Activated CD4-positive, alpha-beta T cell treated with anti-CD3 and anti-CD28 coated beads for 36 hours (primary cell): ENCODE results near the gene KCNAB2. TPM values are rescaled to one million over a fixed set of nuclear protein-coding genes. Genes with fewer than 3 reads are reported as not detected.

ENCODE experiments used
- ATAC-seq: fragments of 200-7000 bp; cut with Tn5 transposase; one replicate; pipeline ENCODE4 v1.10.0; 2021; ENCODE audit warnings: mild to moderate bottlenecking, moderate library complexity
- CTCF ChIA-PET: fragments of 350-600 bp; sonication (Branson Sonifier 250); formaldehyde crosslinking; loops from one replicate; lab custom pipeline; 2021; ENCODE audit warnings: antibody characterized with exemption; lab: Charles Lee
- POLR2A ChIA-PET: fragments of 350-600 bp; sonication (Branson Sonifier 250); formaldehyde crosslinking; loops from one replicate; lab custom pipeline; 2021; ENCODE audit warnings: antibody characterized with exemption, inconsistent platforms; lab: Charles Lee
- DNase-seq: peaks from one replicate; pipeline ENCODE4 v3.0.0-alpha.2; 2020
- H3K27ac Mint-ChIP-seq: one replicate; pipeline ENCODE4 v1.8.0; 2021; ENCODE audit warnings: mixed read lengths
- H3K27me3 Mint-ChIP-seq: one replicate; pipeline ENCODE4 v1.8.0; 2021; ENCODE audit warnings: mixed read lengths
- H3K36me3 Mint-ChIP-seq: one replicate; pipeline ENCODE4 v1.8.0; 2021; ENCODE audit warnings: low read depth, mixed read lengths
- H3K4me1 Mint-ChIP-seq: one replicate; pipeline ENCODE4 v1.8.0; 2021; ENCODE audit warnings: mixed read lengths
- H3K4me3 Mint-ChIP-seq: one replicate; pipeline ENCODE4 v1.8.0; 2021; ENCODE audit warnings: mild to moderate bottlenecking, moderate library complexity, mixed read lengths
- H3K9me3 Mint-ChIP-seq: one replicate; pipeline ENCODE4 v1.8.0; 2021; ENCODE audit warnings: low read depth, mixed read lengths
- intact Hi-C, 2 experiments: fragments of 100-400 bp; cut with DNase I in 1 of 2; cut with micrococcal nuclease in 1 of 2; formaldehyde crosslinking; loops; one replicate each; pipeline versions ENCODE4 v1.14.2 to v1.15.1; 2022 to 2024; cut with DNase I, micrococcal nuclease
- total RNA-seq, 2 experiments: library from RNA; stranded (reverse); gene quantifications; one replicate each; pipeline ENCODE4 v1.2.3, GENCODE V29; 2021

The KCNAB2 gene
- total RNA-seq, 2 experiments from 2014 or later: 231 to 258 TPM

DNA sequence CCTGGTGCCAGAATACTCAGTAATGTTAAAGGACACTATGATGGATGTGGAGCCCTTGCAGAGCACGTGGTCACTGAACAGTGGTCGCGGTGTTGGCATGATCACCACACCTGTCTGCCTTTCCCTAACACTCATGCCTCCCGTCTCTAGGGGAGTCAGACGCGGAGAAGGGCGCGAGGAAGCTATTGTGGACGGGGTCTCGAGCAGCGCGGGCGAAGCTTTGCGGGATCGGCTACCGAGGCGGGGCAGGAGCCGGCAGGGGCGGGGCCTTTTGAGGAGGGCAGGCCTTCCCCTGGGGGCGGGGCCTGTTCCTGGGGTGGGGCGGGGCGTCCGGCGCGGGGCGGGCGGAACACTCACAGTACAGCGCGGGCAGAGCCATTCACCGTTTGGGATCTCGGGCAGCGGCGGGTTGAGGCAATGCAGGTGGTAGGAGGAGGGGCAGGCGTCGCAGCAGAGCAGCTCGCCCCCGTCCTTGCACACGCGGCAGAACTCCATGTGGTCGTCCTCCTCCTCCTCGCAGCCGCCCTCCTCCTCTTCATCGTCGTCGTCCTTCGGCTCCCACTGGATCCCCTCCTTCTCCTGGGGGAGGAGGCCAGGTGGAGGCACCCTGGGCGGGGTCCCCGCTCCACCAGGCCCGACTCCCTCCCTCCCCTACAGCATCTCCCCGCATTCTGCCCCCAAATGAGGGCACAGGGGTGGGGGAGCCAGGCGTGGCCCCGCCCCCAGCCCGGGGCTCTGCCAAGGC lies 103.0 kb downstream of the KCNAB2 start:
- peaks cover 7% of the 10 kb centered on the region for H3K27me3 Mint-ChIP-seq
- ATAC-seq (peak; percentile 98), DNase-seq (peak; percentile 90)
- no peaks in the 10 kb centered on the region for H3K9me3 Mint-ChIP-seq
- H3K36me3 Mint-ChIP-seq: no peaks in the 10 kb centered on the region
- ChIA-PET POLR2A (interaction anchor here (0.6 kb wide), 1 partner anchor 62 kb away, joined by 4 read pairs; no protein-coding TSS in a partner anchor), CTCF (no interaction called here)
- intact Hi-C loops: loop anchor here in 1 of 2 experiments (1.0 kb wide), 2 partner anchors 21 to 87 kb away; partner anchors contain the start of gene ICMT
- H3K4me1 Mint-ChIP-seq: peaks cover 5% of the 10 kb centered on the region
- H3K27ac Mint-ChIP-seq: no peak overlapping the region
- peak overlapping the region; percentile 28 for H3K4me3 Mint-ChIP-seq

DNA sequence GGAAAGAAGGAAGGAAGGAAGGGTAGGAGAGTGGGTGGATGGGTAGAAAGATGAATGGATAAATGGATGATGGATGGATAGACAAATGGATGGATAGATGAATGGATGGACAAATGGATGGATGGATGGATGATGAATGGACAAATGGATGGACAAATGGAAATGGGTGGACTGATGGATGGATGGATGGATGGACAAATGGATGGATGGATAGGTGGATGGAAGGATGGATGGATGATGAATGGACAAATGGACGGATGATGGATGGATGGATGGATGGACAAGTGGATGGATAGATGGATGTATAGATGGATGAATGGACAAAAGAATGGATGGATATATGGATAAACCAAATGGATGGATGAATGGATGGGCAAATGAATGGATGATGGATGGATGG lies 103.9 kb downstream of the KCNAB2 start:
- intact Hi-C loops: no loop called here
- H3K36me3 Mint-ChIP-seq: no peaks in the 10 kb centered on the region
- H3K9me3 Mint-ChIP-seq: no peaks in the 10 kb centered on the region
- ChIA-PET POLR2A (no interaction called here), CTCF (no interaction called here)
- H3K4me3 Mint-ChIP-seq: no peak overlapping the region
- peaks cover 7% of the 10 kb centered on the region for H3K27me3 Mint-ChIP-seq
- no peak overlapping the region for H3K27ac Mint-ChIP-seq
- DNase-seq (no peak), ATAC-seq (no peak)
- peaks cover 5% of the 10 kb centered on the region for H3K4me1 Mint-ChIP-seq

DNA sequence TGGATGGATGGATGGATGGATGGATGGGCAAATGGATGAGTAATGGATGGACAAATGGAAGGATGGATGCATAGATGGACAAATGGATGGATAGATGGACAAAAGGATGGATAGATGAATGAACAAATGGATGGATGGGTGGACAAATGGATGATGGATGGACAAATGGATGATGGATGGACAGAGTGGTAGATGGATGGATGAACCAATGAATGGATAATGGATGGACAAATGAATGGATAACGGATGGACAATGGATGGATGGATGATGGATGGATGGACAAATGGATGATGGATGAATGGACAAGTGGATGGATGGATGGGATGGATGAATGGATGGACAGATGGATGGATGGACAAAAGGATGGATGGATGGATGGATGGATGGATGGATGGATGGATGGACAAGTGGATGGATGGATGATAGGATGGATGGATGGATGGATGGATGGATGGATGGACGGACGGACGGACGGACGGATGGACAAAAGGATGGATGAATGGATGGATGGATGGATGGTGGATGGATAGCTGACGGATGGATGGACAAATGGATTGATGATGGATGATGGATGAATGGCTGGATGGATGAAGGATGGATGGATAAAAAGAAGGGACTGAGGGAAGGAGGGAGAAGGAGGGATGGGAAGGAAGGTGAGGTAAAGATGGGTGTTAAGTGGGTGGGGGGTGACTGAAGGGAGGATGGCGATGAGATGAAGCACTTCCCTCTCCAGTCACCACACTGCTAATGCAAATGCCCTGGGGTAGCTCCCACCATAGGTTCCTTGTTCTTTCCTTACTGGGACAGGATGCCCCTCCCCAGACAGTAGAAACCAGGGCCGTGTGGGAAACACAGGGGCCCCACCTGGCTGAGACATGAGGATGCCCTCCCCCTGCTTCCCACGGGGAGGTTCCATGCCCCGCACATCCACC lies 104.6 kb downstream of the KCNAB2 start:
- intact Hi-C loops: no loop called here
- CTCF ChIA-PET: no interaction called here

More for the DNA sequence above, 104.6 kb downstream of the KCNAB2 start:
- POLR2A ChIA-PET: no interaction called here
- DNase-seq (no peak), ATAC-seq (no peak)
- Mint-ChIP-seq H3K27me3 (peaks cover 7% of the 10 kb centered on the region), H3K4me1 (peaks cover 6% of the 10 kb centered on the region), H3K4me3 (no peak overlapping the region), H3K36me3 (no peaks in the 10 kb centered on the region), H3K27ac (no peak overlapping the region), H3K9me3 (no peaks in the 10 kb centered on the region)

Other genes with a start within 250 kb of the KCNAB2 start
- 10 to 100 TPM; 12.9 to 14.1 TPM for gene NPHP4, start 53.5 kb upstream of the KCNAB2 start, total RNA-seq
- under 1 TPM; 0.25 to 0.76 TPM for gene CHD5, start 134.4 kb downstream of the KCNAB2 start, total RNA-seq
- 100 to 1,000 TPM; 392 to 475 TPM for gene RPL22, start 153.7 kb downstream of the KCNAB2 start, total RNA-seq
- 10 to 100 TPM; 13.5 to 15.2 TPM for gene RNF207, start 160.2 kb downstream of the KCNAB2 start, total RNA-seq
- gene ICMT, start 190.1 kb downstream of the KCNAB2 start, total RNA-seq: 10 to 100 TPM; 31.9 to 35.4 TPM
- gene HES3, start 198.3 kb downstream of the KCNAB2 start, total RNA-seq: not detected
- gene GPR153, start 215.2 kb downstream of the KCNAB2 start, total RNA-seq: under 1 TPM; 0.16 to 0.25 TPM